RWPE1 (cell line): ENCODE measurements around the gene KDM2B.

Source experiments
- CTCF ChIA-PET: fragments of 350-600 bp; sonication (Branson Sonifier 250); formaldehyde crosslinking; extraction: SDS; loops from one replicate; lab custom pipeline; 2021; lab: Yijun Ruan, JAX
- POLR2A ChIA-PET: fragments of 400-600 bp; formaldehyde crosslinking; extraction: SDS; loops from one replicate; lab custom pipeline; 2020; ENCODE audit warnings: antibody characterized with exemption; ENCODE audit not compliant: low non-redundant PET; lab: Yijun Ruan, JAX
- DNase-seq: peaks from one replicate; pipeline ENCODE4 v3.0.0; 2012; ENCODE audit warnings: low spot score
- H3K27ac ChIP-seq: fragments of 450-650 bp; 2 replicates; pipeline ENCODE4 v1.5.1; 2017
- CTCF ChIP-seq: fragments of 450-650 bp; conservative IDR thresholded peaks from 2 replicates; pipeline ENCODE4 v1.5.1; 2017; ENCODE audit warnings: low read depth, mild to moderate bottlenecking

The KDM2B gene

GRCh38 chr12:121379945-121380344 is 200.9 kb downstream of the KDM2B start:
- no peak for DNase-seq
- ChIA-PET CTCF (interaction anchor here (0.5 to 0.6 kb wide), 2 partner anchors 87 to 191 kb away, joined by 3 to 5 read pairs; no protein-coding TSS in a partner anchor), POLR2A (no interaction called here)
- no peak overlapping the region for H3K27ac ChIP-seq
- TF ChIP-seq CTCF, result no peak
